HG03571 (cell line): ENCODE measurements around the gene RETN.
A peak's percentile ranks its signal among the peaks of the same experiment; 100 is the strongest.

Experiments
- ATAC-seq: cut with Tn5 transposase; IDR thresholded peaks from one replicate; pipeline ENCODE4 v1.9.1; 2021; ENCODE audit not compliant: unreplicated experiment

RETN gene

DNA sequence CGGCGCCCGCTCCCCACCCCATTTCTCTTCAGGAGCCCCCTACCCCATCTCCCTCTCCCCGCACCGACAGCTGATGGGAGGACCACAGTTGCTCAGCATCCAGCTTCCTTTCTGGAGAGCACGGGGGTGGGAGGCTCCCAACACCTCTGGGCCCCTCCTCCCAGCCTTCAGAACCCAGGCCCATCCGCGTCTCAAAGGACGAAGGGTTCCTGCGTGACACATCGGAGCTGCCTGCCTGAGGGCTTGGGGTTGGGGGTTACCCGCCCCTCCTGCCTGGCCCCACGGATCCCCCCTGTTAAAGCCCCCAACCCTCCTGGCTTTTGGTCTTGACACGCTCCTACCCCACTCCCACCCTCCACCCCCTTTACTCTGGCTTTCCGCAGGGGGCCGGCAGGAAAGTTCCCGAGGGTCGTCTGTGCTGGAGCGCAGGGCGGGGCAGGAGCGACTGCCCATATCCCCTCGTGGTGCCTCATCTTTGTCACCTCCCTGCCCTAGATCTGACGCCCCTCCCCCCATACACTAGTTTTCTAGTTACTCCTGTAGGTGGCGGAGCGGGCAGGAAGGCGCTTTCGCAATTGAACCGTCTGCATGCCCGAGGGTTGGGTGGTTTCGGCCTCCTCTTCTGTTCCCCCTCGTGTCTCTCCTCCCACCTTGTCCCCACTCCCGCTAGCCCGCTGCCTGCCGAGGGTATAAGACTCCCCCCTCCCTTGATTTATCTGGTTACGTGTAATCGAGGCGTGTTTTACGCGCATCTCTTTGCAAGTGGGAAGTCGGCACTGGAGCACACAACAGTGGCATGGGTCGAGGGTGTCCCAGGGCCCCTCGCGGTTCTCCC is 12.7 kb downstream of the RETN start:
- no peak for ATAC-seq

DNA sequence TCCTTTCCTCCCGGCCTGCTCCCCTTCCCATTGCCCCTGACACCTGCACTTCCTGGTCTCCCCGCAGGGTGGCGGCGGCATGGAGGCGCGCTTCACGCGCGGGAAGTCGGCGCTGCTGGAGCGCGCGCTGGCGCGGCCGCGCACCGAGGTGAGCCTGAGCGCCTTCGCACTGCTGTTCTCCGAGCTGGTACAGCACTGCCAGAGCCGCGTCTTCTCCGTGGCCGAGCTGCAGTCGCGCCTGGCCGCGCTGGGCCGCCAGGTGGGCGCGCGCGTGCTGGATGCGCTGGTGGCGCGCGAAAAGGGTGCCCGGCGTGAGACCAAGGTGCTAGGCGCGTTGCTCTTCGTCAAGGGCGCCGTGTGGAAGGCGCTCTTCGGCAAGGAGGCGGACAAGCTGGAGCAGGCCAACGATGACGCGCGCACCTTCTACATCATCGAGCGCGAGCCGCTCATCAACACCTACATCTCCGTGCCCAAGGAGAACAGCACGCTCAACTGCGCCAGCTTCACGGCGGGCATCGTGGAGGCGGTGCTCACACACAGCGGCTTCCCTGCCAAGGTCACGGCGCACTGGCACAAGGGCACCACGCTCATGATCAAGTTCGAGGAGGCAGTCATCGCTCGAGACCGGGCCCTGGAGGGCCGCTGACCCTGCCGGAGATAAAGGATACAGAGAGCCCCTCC is 13.5 kb downstream of the RETN start:
- no peak for ATAC-seq

DNA sequence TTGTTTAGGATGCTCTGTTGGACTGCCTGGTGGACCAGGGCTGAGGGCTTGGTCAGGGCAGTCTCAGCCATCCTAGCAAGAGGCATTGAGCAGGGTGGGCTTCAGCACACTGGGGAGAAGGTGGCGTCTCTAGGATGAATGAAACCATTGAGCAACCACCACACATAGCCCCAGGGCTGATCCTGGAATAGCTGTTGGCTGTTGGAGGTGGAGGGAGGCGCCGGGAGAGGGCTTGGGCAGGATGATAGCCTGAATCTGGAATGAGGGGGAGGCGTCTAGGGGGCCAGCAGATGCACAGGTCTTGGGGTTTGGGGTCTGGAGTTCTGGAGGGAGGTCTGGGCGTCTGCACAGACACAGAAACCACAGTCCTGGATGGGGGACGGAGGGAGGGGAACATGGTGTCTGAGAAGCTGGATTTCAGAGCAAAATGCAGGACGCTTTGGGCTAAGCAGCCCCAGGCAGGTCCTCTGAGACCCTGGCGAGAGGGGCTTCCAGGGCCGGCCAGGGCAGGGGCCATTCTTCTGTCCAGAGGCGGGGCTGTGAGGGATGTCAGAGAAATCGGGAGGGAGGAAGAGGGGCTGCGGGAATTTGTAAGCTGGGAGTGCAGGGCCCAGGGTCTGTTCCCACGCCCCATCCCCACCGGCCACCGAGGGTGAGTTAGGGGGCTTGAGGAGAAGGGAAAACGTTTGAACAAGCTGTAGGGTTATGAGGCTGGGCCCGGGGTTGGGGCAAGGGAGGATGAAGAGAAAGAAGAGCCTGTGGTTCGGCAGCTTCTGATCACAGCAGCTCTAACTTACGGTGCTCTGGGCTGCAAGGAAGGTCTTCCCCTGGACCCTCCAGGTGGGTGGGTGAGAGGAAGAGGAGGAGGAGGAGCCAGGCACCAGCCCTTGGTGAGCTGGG is 16.9 kb downstream of the RETN start:
- ATAC-seq: no peak

DNA sequence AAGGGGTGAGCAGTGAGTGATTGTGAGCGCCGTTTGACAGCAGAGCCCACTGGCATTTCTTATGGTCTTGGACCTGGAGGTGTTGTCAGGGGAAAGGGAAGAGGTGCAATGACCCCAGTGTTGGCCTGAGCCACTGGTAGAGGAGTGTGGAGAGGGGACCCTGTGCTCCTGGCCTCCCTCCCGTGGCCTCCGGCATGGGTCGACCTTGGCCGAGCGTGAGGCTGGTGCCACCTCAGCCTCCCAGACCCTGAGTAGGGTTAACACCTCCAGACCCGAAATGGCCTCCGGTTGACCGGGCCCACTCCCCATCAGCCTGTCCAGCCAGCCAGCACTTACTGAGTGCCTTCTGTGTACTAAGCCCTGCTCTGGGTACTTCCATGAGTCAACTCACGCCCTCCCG is 18.3 kb downstream of the RETN start:
- no peak for ATAC-seq

DNA sequence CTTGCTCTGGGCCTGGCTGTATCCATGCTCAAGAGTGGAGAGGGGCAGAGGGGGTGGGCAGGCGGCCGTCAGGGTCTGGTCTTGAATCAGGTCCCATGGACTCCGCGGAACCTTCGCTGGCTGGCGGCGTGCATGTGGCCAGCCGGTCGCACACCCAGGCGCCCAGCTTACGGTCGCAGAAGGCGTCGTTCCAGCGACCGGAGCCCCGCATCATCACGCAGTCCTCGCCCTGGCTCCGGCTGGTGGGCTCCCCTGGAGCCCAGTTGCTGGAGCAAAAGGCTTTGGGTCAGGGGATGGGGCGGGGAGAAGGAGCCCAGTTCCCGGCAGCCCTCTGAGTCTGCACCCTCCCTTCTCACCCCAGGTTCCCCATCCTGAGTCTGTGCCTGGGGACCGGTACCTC is 20.3 kb downstream of the RETN start:
- no peak for ATAC-seq

DNA sequence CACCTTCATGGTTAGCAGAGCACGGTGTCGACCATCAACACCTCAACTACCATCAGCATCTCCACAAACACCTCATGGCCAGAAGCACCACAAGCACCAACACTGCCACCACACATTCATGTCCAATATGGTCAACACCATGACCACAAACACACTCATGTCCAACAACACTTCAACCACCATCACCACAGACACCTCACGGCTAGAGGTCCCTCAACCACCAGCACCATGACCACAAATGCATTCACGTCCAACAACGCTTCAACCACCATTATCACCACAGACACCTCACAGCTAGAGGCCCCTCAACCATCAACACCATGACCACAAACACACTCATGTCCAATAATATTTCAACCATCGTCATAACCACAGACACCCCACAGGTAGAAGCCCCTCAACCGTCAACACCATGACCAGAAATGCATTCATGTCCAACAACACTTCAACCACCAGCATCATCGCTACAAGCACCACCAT is 22.0 kb downstream of the RETN start:
- ATAC-seq: no peak

DNA sequence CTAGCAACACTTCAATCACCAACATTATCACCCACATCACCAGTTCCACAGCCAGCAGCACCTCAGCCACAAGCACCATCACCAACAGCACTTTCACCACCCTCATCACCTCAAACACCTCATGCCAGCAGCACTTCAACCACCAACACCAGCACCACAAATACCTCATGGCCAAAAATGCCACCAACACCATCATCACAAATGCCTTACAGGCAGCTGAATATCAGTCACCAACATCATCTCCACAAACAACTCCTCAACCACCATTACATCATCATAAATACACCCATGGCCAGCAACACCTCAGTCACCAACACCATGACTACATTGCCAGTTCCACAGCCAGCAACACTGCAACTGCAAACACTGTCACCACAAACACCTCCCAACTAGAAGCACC is 22.6 kb downstream of the RETN start:
- ATAC-seq: no peak

DNA sequence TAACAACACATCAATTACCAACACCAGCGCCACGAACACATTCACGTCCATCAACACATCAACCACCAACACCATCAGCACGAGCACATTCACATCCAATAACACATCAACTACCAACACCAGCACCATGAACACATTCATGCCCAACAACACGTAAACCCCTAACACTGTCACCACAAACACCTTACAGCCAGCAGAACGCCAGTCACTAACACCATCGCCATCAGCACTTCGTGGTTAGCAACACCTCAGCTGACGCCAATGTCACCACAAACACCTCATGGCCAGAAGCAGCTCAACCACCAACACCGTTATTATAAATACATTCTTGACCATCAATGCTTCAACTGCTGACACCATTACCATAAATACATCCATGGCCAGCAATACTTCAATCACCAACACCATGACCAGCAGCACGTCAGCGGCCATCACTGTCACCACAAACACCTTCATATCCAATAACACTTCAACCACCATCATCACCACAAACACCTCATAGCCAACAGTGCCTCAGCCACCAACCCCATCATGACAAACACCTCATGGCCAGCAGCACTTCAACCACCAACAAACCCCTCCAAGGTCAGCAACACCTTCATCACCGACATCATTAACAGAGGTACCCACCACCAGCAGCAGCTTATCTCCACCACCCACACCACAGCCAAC is 23.7 kb downstream of the RETN start:
- ATAC-seq: no peak

DNA sequence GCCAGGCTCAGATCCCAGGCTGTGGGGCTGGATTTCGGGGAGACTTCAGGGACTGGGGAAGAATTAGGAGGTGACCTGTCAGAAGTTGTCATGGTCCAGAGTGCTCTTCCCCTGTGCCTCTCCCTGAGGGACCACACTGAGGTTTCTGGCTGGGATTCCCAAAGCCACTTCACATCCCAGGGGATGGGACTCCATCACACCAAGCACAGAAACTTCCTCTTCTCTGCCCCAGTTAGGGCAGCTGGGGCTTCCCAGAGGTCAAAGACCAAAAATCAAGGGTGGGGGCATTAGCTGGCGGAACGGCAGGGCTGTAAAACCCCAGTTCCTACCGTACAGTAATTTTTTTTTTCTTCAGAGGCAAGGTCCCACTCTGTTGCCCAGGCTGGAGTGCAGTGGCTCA is 25.6 kb downstream of the RETN start:
- ATAC-seq: no peak

DNA sequence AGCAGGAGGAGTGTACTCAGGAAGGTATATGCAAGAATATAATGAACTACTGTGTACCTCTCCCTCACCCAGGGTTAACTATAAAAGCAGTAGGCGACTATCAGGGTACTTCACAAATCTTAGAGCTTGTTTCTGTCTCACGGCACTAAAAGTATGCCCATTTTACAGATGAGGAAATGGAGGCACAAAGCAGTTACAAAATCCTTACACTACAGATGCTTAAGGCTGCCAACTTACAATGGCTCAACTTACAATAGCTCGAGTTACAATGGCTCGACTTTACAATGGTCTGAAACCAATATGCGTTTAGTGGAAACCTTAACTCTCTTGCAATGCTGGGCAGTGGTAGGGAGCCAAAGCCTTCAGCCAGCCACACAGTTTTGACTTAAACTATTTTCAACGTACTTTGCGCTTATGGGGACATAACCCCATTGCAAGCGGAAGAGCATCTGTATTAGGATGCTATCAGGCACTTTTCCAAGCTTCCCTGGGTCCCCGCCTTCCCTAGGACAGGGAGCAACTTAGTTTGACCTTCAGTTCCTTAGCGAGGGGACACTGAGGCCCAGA is 29.0 kb downstream of the RETN start:
- no peak for ATAC-seq

DNA sequence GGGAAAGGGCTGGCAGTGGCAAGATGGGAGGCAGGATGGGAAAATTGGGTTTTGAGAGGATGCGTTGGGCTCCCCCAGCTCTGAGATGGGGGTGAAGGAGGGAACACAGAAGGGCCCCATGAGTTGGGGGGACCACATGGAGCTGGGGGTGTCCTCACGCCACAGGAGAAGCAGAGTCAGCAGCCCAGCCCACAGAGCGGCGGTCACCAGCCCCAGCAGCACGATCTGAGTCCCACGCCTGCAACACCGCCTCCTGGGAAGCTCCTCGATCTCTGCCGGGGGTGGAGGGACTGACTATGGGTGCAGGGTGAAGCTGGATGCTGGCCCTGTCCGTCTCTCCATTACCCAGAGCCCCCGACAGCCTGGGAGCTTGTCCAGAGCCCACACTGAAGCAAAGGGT is 29.7 kb downstream of the RETN start:
- no peak for ATAC-seq

DNA sequence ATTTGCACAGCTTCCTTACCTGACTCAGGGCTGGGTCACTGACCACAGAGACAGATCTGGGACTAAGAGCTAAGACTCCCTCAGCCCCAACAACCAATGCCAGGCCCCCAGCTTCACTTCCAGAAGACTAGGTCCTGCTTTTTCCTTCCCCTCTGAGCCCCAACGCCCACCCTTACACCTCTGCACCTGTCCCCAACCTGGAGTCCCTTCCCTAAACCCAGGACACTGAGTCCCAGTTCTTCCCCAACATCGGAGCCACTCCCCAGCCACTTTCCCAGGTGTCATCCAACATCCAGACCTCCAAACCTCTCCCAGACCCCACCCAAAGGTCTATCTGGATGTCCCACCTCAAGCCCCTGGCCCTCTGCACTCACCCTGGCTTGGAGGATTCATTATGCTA is 30.2 kb downstream of the RETN start:
- no peak for ATAC-seq

DNA sequence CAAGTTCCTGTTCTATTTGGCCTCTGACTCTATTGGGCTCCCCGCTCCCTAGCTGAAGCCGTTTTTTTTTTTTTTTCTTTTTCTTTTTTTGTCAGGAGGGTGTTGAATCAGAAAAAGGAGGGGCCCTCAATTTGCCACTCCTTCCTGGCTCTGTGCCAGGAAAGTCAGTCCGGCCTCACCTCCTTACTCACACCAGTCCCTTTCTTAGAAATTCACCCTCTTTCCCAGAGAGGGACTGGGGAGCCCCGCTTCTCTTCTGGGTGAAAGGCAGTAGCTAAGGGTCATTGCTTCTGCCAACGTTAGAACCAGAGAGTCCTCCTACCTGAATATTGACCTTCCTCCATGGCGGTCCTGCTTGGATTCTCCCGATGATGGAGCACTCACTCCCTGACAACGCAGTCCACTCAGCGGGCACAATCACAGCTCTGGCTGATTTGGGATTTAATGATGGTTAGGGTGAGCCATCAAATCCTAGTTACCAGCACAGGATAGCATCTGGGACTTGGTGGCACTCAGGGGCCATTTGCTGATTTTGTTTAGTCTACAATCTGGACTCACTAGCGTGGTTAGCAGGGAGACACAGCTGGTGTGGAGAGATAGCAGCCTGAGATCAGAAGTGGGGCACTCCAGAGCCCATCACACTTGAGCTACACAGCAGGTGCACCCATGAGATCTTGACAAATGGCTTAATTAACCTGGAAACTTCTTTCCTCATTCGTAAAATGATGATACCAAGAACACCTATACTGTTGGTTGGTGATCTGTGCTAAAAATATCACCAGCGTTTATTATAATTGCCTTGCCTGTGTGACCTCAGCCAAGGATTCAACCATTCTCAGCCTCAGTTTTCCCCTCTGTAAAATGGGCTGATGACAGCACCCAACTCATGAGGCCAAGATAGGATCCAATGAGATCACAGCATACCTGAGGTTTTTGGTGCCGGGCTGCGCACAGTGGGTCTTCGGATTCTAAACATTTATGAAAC is 30.9 kb downstream of the RETN start:
- ATAC-seq: no peak

DNA sequence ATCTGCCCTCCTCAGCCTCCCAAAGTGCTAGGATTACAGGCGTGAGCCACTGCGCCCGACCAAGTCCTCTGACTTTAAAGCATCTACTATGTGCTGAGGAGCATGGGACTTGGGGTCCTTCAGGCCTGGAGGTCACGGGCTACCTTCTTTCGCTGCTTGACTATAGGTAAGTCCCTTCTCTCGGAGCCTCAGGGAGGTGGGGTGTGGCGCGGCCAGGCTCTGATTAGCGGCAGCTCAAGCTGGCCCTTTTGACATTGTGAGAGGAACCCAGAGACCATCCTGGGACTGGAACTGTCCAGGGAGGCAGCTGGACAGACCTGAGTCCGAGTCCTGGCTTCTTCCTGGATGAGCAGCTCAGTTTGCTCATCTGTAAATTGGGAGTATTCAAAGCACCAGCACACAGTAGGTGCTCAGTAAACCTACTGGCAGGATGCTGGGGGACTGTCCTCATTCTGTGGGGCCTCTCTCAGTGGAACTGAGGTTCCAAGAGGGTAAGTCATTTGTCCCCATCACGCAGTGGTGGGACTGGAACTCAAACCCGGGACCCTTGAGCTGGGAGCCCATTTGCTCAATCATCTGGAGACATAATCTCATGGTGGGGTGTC is 32.3 kb downstream of the RETN start:
- no peak for ATAC-seq

DNA sequence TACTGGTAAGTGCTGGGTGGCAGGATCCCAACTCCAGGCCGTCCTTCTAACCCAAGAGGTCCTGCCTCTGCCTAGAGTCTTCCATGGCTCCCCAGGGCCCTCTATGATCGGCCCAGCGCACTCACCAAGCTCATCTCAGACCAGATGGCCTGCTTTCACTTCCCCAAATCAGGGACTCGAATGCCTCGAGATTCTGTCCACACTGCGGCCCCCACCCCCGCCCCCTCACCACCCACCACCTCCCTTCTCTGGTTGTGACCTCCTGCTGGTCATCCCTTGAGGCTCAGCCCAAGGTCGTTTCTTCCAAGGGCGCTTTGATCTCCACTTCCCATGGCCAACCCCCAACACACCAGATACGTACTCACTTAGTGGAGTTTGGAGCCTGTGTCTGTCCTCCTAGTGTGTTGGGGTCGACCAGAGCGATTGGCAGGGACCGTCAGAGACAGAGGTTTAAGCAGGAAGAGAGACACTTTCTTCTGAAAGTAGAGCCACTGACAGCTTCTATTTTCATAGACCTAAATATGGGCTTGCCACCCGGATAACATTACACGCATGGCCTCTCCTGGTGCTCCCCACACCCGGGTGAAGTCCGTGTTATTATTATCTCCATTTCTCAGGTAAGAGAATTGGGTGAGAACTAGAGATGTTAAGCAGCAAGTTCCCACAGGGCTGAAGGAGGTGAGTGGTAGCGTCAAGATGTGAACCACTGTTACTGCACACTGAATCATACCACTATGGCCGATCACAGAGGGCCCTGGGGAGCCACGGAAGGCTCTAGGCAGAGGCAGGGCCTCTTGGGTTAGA is 33.0 kb downstream of the RETN start, which contains the start of gene FCER2:
Gene FCER2, minus strand, starts transcription at position 478 of the 804 bp plus-strand sequence. CDS start 2,371 bp downstream, outside the sequence.
- ATAC-seq: peak; percentile 44

DNA sequence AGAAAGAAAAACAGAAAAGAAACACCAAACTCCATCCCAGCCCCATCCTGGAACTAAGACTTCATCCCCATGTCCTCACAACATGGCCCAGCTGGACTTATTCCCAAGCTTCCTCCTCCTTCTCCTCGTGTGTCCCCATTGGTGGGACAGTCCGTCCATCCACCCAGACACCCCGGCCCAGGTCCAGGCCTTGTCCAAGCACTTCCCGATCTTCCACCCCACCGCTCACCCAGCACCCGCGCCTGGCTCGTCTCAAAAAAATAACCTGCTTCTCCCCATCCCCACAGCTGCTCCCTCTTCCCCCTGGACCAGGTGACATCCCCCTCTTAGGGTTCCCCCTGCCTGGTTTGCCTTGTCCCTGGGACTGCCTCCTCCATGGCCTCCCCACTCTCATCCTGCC is 34.5 kb downstream of the RETN start:
- no peak for ATAC-seq

DNA sequence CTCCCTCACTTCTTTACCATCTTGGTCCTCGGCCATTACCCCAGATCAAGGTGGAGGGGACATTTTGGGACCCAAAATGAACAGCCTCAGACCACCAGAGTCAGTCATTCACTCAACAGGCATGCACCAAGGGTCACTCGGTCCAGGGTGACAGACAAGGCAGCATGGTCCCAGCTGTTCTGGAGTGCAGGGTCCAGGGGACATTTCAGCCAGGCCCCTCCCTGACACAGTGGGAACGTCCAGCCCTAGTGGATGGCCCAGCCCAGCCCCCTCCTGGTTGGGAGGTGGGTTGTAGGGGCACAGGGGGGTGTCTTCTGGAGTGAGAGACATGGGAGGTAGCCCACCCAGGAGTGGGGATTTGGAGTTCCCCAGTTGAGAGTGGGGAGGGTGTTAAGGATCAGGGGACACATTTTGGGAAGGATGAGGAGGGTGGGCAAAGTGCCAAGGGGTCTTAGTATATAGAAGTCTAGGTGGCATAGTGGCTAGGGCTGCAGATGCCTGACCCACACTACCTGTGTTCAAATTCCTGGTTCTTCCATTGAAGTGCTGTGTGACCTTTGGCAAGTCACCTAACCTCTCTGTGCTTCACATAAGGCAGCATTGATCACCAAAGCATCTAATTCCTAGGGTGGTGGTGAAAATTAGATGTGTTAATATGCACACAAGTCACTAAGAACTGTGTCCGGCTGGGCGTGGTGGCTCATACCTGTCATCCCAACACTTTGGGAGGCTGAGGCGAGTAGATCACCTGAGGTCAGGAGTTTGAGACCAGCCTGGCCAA is 35.6 kb downstream of the RETN start:
- no peak for ATAC-seq
